ENCODE measurements around the gene SMPD2.

Gene SMPD2

GRCh38 chr6:109417646-109418045 is 22.9 kb upstream of the SMPD2 start:
- no peaks in the 10 kb centered on the region for H3K9me3 ChIP-seq (ENCODE audit: low read depth, low read length)
- TF ChIP-seq POLR2AphosphoS5 (IDR thresholded peaks at IDR 0.05; ENCODE audit: borderline replicate concordance, low read depth, low read length) (no peak), FOXP2 (optimal IDR thresholded peaks at IDR 0.05; ENCODE audit: control extremely low read depth, extremely low read length, insufficient read depth) (no peak), EZH2 (IDR thresholded peaks at IDR 0.05) (no peak)

GRCh38 chr6:109420751-109421150 is 19.8 kb upstream of the SMPD2 start:
- no peaks in the 10 kb centered on the region for H3K9me3 ChIP-seq (ENCODE audit: low read depth, low read length)
- DNase-seq (ENCODE audit: low read depth, low spot score), result no peak
- no peak for TF ChIP-seq POLR2AphosphoS5 (IDR thresholded peaks at IDR 0.05; ENCODE audit: borderline replicate concordance, low read depth, low read length)
- TF ChIP-seq EZH2 (IDR thresholded peaks at IDR 0.05), result no peak
- no peak for TF ChIP-seq FOXP2 (optimal IDR thresholded peaks at IDR 0.05; ENCODE audit: control extremely low read depth, extremely low read length, insufficient read depth)
- no peaks in the 10 kb centered on the region for H3K36me3 ChIP-seq (ENCODE audit: insufficient read depth, low read length)
- H3K9ac ChIP-seq (ENCODE audit: insufficient read length), result no peak overlapping the region
- H3K27ac ChIP-seq, result no peak overlapping the region
- H3K4me3 ChIP-seq, result no peak overlapping the region

More at GRCh38 chr6:109417646-109418045, 22.9 kb upstream of the SMPD2 start:
- Histone ChIP-seq H3K9ac (ENCODE audit: insufficient read length) (no peak overlapping the region), H3K4me3 (no peak overlapping the region), H3K36me3 (ENCODE audit: insufficient read depth, low read length) (no peaks in the 10 kb centered on the region), H3K27ac (no peak overlapping the region)
- DNase-seq (ENCODE audit: low read depth, low spot score), result no peak

GRCh38 chr6:109421184-109421583 is 19.3 kb upstream of the SMPD2 start:
- no peak for DNase-seq (ENCODE audit: low read depth, low spot score)
- Histone ChIP-seq H3K9ac (ENCODE audit: insufficient read length) (no peak overlapping the region), H3K36me3 (ENCODE audit: insufficient read depth, low read length) (no peaks in the 10 kb centered on the region), H3K9me3 (ENCODE audit: low read depth, low read length) (no peaks in the 10 kb centered on the region), H3K27ac (no peak overlapping the region), H3K4me3 (no peak overlapping the region)
- TF ChIP-seq POLR2AphosphoS5 (IDR thresholded peaks at IDR 0.05; ENCODE audit: borderline replicate concordance, low read depth, low read length) (no peak), EZH2 (IDR thresholded peaks at IDR 0.05) (no peak), FOXP2 (optimal IDR thresholded peaks at IDR 0.05; ENCODE audit: control extremely low read depth, extremely low read length, insufficient read depth) (no peak)

- no peak for TF ChIP-seq EZH2 (IDR thresholded peaks at IDR 0.05)
- H3K27ac ChIP-seq, result no peak overlapping the region
- no peak for DNase-seq (ENCODE audit: low read depth, low spot score)
- H3K9ac ChIP-seq (ENCODE audit: insufficient read length), result no peak overlapping the region
- H3K4me3 ChIP-seq, result no peak overlapping the region
- H3K36me3 ChIP-seq (ENCODE audit: insufficient read depth, low read length), result no peaks in the 10 kb centered on the region
- no peaks in the 10 kb centered on the region for H3K9me3 ChIP-seq (ENCODE audit: low read depth, low read length)
Measured at GRCh38 chr6:109424946-109425345, 15.6 kb upstream of the SMPD2 start.

- Histone ChIP-seq H3K9me3 (ENCODE audit: low read depth, low read length) (no peaks in the 10 kb centered on the region), H3K4me3 (no peak overlapping the region), H3K9ac (ENCODE audit: insufficient read length) (no peak overlapping the region), H3K27ac (no peak overlapping the region), H3K36me3 (ENCODE audit: insufficient read depth, low read length) (no peaks in the 10 kb centered on the region)
- no peak for TF ChIP-seq EZH2 (IDR thresholded peaks at IDR 0.05)
- no peak for TF ChIP-seq FOXP2 (optimal IDR thresholded peaks at IDR 0.05; ENCODE audit: control extremely low read depth, extremely low read length, insufficient read depth)
- TF ChIP-seq POLR2AphosphoS5 (IDR thresholded peaks at IDR 0.05; ENCODE audit: borderline replicate concordance, low read depth, low read length), result no peak
- no peak for DNase-seq (ENCODE audit: low read depth, low spot score)
Measured at GRCh38 chr6:109428889-109429477, 11.5 kb upstream of the SMPD2 start.

GRCh38 chr6:109429496-109429895 is 11.0 kb upstream of the SMPD2 start:
- Histone ChIP-seq H3K4me3 (no peak overlapping the region), H3K9me3 (ENCODE audit: low read depth, low read length) (no peaks in the 10 kb centered on the region), H3K9ac (ENCODE audit: insufficient read length) (no peak overlapping the region), H3K36me3 (ENCODE audit: insufficient read depth, low read length) (no peaks in the 10 kb centered on the region), H3K27ac (no peak overlapping the region)
- DNase-seq (ENCODE audit: low read depth, low spot score), result no peak
- TF ChIP-seq POLR2AphosphoS5 (IDR thresholded peaks at IDR 0.05; ENCODE audit: borderline replicate concordance, low read depth, low read length), result no peak
- no peak for TF ChIP-seq FOXP2 (optimal IDR thresholded peaks at IDR 0.05; ENCODE audit: control extremely low read depth, extremely low read length, insufficient read depth)
- TF ChIP-seq EZH2 (IDR thresholded peaks at IDR 0.05), result no peak

GRCh38 chr6:109434456-109434855 is 6.1 kb upstream of the SMPD2 start:
- no peak for DNase-seq (ENCODE audit: low read depth, low spot score)
- Histone ChIP-seq H3K36me3 (ENCODE audit: insufficient read depth, low read length) (no peaks in the 10 kb centered on the region), H3K9me3 (ENCODE audit: low read depth, low read length) (no peaks in the 10 kb centered on the region), H3K9ac (ENCODE audit: insufficient read length) (no peak overlapping the region), H3K4me3 (no peak overlapping the region), H3K27ac (no peak overlapping the region)
- TF ChIP-seq EZH2 (IDR thresholded peaks at IDR 0.05) (no peak), POLR2AphosphoS5 (IDR thresholded peaks at IDR 0.05; ENCODE audit: borderline replicate concordance, low read depth, low read length) (no peak), FOXP2 (optimal IDR thresholded peaks at IDR 0.05; ENCODE audit: control extremely low read depth, extremely low read length, insufficient read depth) (no peak)

- TF ChIP-seq EZH2 (IDR thresholded peaks at IDR 0.05), result no peak
- TF ChIP-seq FOXP2 (optimal IDR thresholded peaks at IDR 0.05; ENCODE audit: control extremely low read depth, extremely low read length, insufficient read depth), result no peak
- TF ChIP-seq POLR2AphosphoS5 (IDR thresholded peaks at IDR 0.05; ENCODE audit: borderline replicate concordance, low read depth, low read length), result no peak
- Histone ChIP-seq H3K9ac (ENCODE audit: insufficient read length) (no peak overlapping the region), H3K36me3 (ENCODE audit: insufficient read depth, low read length) (no peaks in the 10 kb centered on the region), H3K4me3 (no peak overlapping the region), H3K9me3 (ENCODE audit: low read depth, low read length) (no peaks in the 10 kb centered on the region), H3K27ac (no peak overlapping the region)
- no peak for DNase-seq (ENCODE audit: low read depth, low spot score)
Measured at GRCh38 chr6:109436041-109436440, 4.5 kb upstream of the SMPD2 start.
